Uterus (tissue), 4 donors: ENCODE data around the gene ASCL5. TPM values are rescaled to one million over a fixed set of nuclear protein-coding genes. Genes with fewer than 3 reads are reported as not detected.

ENCODE experiments used
- DNase-seq, 2 donors: peaks; one replicate each; pipeline ENCODE4 v3.0.0-alpha.2; 2019 to 2020
- H3K27ac ChIP-seq, 2 donors: fragments of 200-600 bp; sonication (generic); 1 replicate in 1 of 2; 2 replicates in 1 of 2; pipeline ENCODE4 v1.5.1; 2016 to 2018
- H3K27me3 ChIP-seq, 2 donors: fragments of 200-600 bp; sonication (generic); one replicate each; pipeline ENCODE4 v1.5.1; 2018 to 2019; ENCODE audit warnings: control low read depth in 1 of 2
- H3K36me3 ChIP-seq, 2 donors: fragments of 200-600 bp; sonication (generic); one replicate each; pipeline ENCODE4 v1.5.1; 2019; ENCODE audit warnings: control low read depth in 1 of 2
- H3K4me1 ChIP-seq, 2 donors: fragments of 200-600 bp; sonication (generic); one replicate each; pipeline ENCODE4 v1.5.1; 2018 to 2019; ENCODE audit warnings: control low read depth in 1 of 2
- H3K4me3 ChIP-seq, 2 donors: fragments of 200-600 bp; sonication (generic); 1 replicate in 1 of 2; 2 replicates in 1 of 2; pipeline ENCODE4 v1.5.1; 2018 to 2019; ENCODE audit warnings: mild to moderate bottlenecking in 1 of 2
- H3K9me3 ChIP-seq, 2 donors: fragments of 200-600 bp; sonication (generic); one replicate each; pipeline ENCODE4 v1.5.1; 2019; ENCODE audit warnings: control low read depth in 1 of 2
- POLR2A ChIP-seq, 2 donors: fragments of 450-650 bp; IDR thresholded peaks; one replicate each; pipeline ENCODE4 v1.6.1; 2016; ENCODE audit warnings: antibody characterized with exemption in 2 of 2, mild to moderate bottlenecking in 1 of 2, moderate library complexity in 1 of 2
- intact Hi-C: fragments of 100-400 bp; cut with DNase I; formaldehyde crosslinking; loops from one replicate; pipeline ENCODE4 v1.15.1; 2023; ENCODE audit warnings: low total_unique reads
- total RNA-seq, 4 donors: library from RNA; depleted of rRNA in 3 of 4; stranded (reverse); fragments of >200 nt in 3 of 4; gene quantifications; one replicate each; pipeline versions ENCODE4 v1.1.0 to v1.2.4, GENCODE V29; 2014 to 2023
- TF ChIP-seq, protein P1 (sequence below), 4 experiments: fragments of 200-600 bp in 2 of 4; fragments of 450-650 bp in 2 of 4; sonication (generic) in 2 of 4; IDR thresholded peaks; one replicate each; pipeline ENCODE4 v1.5.1; 2016 to 2019; ENCODE audit warnings: antibody characterized with exemption in 4 of 4, mild to moderate bottlenecking in 2 of 4, moderate library complexity in 1 of 4
- donor health status: DM: yes; HTN: yes; CAD: no.

The ASCL5 gene
- total RNA-seq, 4 donors from 2014 or later, result not detected

DNA sequence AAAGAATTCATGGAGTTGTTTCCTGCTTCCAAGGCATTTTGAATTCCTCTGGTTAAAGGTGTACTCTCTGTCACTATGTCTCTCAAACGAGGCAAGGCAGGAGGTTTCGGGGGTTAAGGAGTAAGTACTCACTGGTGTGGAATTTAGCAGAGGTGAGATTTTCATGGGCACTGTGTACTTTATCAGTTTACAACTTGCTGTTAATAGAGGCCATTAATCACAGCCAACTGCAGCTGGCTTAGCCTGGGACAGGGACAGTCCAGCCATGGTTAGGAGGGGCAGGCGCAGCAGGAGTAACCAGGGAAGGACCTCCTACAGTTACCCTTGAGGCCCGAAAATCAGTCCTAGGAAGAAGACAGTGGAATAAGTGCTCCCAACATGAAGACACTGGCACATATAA is 45.3 kb upstream of the ASCL5 start:
- no peaks in the 10 kb centered on the region for H3K27me3 ChIP-seq
- H3K27ac ChIP-seq, result no peak overlapping the region
- H3K9me3 ChIP-seq, result no peaks in the 10 kb centered on the region
- TF ChIP-seq, protein P1, sequence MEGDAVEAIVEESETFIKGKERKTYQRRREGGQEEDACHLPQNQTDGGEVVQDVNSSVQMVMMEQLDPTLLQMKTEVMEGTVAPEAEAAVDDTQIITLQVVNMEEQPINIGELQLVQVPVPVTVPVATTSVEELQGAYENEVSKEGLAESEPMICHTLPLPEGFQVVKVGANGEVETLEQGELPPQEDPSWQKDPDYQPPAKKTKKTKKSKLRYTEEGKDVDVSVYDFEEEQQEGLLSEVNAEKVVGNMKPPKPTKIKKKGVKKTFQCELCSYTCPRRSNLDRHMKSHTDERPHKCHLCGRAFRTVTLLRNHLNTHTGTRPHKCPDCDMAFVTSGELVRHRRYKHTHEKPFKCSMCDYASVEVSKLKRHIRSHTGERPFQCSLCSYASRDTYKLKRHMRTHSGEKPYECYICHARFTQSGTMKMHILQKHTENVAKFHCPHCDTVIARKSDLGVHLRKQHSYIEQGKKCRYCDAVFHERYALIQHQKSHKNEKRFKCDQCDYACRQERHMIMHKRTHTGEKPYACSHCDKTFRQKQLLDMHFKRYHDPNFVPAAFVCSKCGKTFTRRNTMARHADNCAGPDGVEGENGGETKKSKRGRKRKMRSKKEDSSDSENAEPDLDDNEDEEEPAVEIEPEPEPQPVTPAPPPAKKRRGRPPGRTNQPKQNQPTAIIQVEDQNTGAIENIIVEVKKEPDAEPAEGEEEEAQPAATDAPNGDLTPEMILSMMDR (IDR thresholded peaks at IDR 0.05), result no peak
- no peak for TF ChIP-seq POLR2A (IDR thresholded peaks at IDR 0.05)
- intact Hi-C loops, result no loop called here
- no peaks in the 10 kb centered on the region for H3K36me3 ChIP-seq
- H3K4me1 ChIP-seq, result no peaks in the 10 kb centered on the region
- no peak overlapping the region for H3K4me3 ChIP-seq
- no peak for DNase-seq

DNA sequence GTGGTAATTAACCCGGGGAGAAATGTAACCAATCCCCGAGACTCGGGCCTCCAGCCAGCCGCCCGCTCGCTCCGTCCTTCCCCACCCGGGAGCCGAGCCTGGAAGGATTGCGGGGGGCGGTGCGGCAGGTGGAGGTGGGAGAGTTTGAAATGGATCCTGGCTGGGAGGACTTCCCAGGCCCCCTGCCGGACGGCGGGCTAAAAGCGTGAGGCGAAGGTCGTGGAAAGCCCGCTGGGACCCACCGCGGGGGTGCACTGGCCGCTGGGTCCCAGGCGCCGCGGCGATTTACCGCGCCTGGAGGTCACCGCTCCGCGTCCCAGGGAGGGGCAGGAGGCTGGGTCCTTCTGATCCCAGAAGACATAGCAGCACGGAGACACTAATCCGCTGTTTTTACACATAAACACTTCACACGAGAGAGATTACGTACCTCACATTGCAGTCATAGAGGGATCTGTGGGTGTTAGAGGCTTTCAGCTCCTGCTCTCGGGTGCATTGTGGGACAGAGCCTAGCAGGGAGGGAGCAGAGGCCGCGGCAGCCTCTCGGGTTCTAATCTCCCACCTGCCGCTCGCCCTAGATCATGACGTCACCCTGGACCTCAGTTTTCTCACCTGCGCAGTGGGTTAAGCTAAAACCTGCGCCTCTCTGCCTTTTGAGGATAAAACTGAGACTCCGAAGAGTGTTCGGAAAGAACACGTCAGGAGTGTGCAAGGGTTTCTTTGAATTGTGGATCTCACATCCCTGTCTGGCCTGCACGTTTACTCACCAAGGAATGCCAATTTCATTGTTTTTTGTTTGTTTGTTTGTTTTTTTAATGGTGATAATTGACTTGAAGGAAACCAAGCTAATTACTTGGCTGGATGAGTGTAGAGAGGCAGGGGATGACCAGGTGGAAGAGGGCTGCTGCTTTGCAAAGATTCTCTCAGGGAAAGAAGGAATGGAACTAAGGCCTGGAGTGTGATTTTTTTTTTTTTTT is 44.4 kb upstream of the ASCL5 start:
- Histone ChIP-seq H3K36me3 (no peaks in the 10 kb centered on the region), H3K4me1 (no peaks in the 10 kb centered on the region), H3K27me3 (no peaks in the 10 kb centered on the region), H3K4me3 (peak overlapping the region; percentile 57 to 59), H3K9me3 (no peaks in the 10 kb centered on the region), H3K27ac (peak overlapping the region; percentile 75 to 92)
- DNase-seq, result peak; percentile 31 to 34
- TF ChIP-seq, protein P1 (IDR thresholded peaks at IDR 0.05), result peak in 3 of 4 experiments; percentile 15 to 43 (median 32)
- no peak for TF ChIP-seq POLR2A (IDR thresholded peaks at IDR 0.05)
- intact Hi-C loops, result no loop called here

DNA sequence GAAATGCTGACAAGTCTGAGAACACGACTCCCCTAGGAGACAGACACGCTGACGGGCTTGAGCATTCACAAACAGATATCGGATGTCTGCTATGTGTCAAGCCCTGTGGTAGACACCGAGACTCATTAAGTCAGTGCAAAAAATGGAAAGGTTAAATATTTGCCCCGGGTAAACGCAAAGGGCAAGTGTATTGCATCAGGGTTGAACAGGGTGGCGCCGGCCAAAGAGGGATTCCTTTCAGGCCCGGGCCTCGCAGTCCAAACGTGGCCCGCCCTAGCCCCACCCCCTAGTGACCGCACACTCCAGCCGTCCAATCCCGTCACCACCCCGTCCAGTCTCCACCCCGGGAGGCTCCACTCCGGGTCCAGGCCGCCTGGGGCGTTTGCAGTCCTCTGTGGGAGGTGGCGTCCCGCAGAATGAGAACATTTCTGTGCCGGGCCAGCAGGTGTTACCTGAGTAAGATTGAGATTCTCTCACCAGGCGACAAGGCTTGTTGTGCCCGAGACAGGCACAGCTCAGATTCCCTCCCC is 43.6 kb upstream of the ASCL5 start:
- intact Hi-C loops, result no loop called here
- Histone ChIP-seq H3K4me1 (no peaks in the 10 kb centered on the region), H3K27me3 (no peaks in the 10 kb centered on the region), H3K4me3 (peak overlapping the region; percentile 57 to 59), H3K9me3 (no peaks in the 10 kb centered on the region), H3K27ac (peak overlapping the region; percentile 75 to 92), H3K36me3 (no peaks in the 10 kb centered on the region)
- TF ChIP-seq, protein P1 (IDR thresholded peaks at IDR 0.05), result no peak
- peak; percentile 84 to 85 for TF ChIP-seq POLR2A (IDR thresholded peaks at IDR 0.05)
- peak; percentile 94 to 96 for DNase-seq

DNA sequence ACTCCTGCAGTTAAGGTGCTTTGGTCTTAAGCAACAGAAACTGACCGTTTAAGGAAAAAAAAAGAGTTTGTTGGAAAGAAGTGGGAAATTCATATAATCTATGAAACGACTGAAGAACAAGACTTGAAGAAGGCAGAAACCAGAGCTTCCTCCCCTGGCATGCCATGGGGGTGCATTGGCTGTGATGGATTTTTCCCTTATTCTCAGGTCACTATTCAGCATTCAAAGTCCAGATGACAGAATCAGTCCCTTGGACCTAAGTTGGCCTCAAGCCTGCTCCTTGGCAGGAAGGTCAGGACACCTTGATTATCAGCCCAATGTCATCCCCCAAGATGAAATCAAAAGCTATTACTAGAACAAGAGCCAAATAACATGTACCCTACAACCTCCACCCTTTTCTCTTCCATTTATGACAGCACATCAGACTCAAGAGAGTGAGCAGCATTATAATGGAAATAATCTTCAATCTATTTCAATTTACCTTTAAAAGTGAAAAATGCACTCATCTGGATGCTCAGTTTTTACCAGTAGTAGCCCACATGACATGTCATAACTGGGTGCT is 43.1 kb upstream of the ASCL5 start:
- TF ChIP-seq, protein P1 (IDR thresholded peaks at IDR 0.05), result no peak
- TF ChIP-seq POLR2A (IDR thresholded peaks at IDR 0.05), result no peak
- no peak for DNase-seq
- intact Hi-C loops, result no loop called here
- Histone ChIP-seq H3K27me3 (no peaks in the 10 kb centered on the region), H3K27ac (peak overlapping the region; percentile 75 to 92), H3K9me3 (no peaks in the 10 kb centered on the region), H3K4me3 (peak overlapping the region in 1 of 2 donors; percentile 14), H3K4me1 (no peaks in the 10 kb centered on the region), H3K36me3 (no peaks in the 10 kb centered on the region)

DNA sequence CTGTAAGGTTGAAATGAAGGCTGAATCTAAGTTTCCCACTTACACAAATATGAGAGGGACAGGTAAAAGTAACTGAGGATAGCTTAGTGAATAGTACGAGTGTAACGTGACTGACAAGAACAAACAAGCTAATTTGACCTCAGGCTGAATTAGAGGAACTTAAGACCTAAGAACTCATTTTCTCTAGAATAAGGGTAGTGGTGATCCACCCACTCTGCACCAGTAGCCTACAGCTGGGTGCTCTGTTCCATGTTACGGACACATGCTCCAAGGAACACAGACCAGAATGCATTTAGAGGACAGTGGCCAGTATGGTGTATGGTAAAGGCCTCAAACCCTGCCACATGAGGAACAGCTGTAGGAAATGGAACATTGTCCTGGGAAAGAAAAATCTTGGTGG is 42.2 kb upstream of the ASCL5 start:
- no peak for DNase-seq
- no peaks in the 10 kb centered on the region for H3K27me3 ChIP-seq
- TF ChIP-seq, protein P1 (IDR thresholded peaks at IDR 0.05), result no peak
- no peak for TF ChIP-seq POLR2A (IDR thresholded peaks at IDR 0.05)
- no peak overlapping the region for H3K4me3 ChIP-seq
- no peak overlapping the region for H3K27ac ChIP-seq
- H3K36me3 ChIP-seq, result no peaks in the 10 kb centered on the region
- intact Hi-C loops, result no loop called here
- H3K9me3 ChIP-seq, result no peaks in the 10 kb centered on the region
- no peaks in the 10 kb centered on the region for H3K4me1 ChIP-seq
